ENCODE measurements around the gene DAAM1. TPM values are rescaled to one million over a fixed set of nuclear protein-coding genes. Genes with fewer than 3 reads are reported as not detected.

DAAM1 gene
- total and polyA plus RNA-seq, 10 donors: 8.3 to 76.1 (median 35.2) TPM

DNA sequence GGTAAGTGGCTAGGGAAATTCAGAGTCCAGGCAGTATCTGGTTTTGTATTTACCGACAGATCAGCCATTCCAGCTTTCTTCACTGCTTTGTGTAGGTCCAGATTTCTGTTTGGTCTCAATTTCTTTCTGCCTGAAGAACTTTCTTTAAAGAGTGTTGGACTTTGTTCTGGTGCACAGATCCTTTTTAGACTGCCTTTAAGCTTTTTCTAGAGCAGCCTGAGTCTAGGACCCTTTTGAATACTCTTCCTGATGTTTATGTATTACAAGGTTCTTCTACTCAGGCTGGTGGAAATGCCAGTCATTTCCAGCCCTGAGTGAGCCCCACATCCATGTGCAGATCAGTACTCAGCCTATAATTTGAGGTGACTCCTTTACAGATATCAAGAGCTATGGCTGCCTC lies 54.7 kb downstream of the DAAM1 start:
- no peaks in the 10 kb centered on the region for H3K9me3 ChIP-seq
- WGBS, 5 donors: 87 to 100% (median 98%) methylated on average over 1 of the region's 1 CpG
- TF ChIP-seq POLR2A (IDR thresholded peaks at IDR 0.05) (no peak), POLR2AphosphoS5 (IDR thresholded peaks at IDR 0.05) (no peak)
- TF ChIP-seq, protein P1, sequence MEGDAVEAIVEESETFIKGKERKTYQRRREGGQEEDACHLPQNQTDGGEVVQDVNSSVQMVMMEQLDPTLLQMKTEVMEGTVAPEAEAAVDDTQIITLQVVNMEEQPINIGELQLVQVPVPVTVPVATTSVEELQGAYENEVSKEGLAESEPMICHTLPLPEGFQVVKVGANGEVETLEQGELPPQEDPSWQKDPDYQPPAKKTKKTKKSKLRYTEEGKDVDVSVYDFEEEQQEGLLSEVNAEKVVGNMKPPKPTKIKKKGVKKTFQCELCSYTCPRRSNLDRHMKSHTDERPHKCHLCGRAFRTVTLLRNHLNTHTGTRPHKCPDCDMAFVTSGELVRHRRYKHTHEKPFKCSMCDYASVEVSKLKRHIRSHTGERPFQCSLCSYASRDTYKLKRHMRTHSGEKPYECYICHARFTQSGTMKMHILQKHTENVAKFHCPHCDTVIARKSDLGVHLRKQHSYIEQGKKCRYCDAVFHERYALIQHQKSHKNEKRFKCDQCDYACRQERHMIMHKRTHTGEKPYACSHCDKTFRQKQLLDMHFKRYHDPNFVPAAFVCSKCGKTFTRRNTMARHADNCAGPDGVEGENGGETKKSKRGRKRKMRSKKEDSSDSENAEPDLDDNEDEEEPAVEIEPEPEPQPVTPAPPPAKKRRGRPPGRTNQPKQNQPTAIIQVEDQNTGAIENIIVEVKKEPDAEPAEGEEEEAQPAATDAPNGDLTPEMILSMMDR (IDR thresholded peaks at IDR 0.05 in 8 of 11, conservative IDR thresholded peaks at IDR 0.05 in 3 of 11): no peak
- H3K4me3 ChIP-seq: no peak overlapping the region
- no peak overlapping the region for H3K27ac ChIP-seq
- H3K4me1 ChIP-seq: peaks cover 0 to 39% (median 3%) of the 10 kb centered on the region in 6 donors
- H3K27me3 ChIP-seq (replicated peaks in 1 of 7): no peaks in the 10 kb centered on the region
- H3K36me3 ChIP-seq: no peaks in the 10 kb centered on the region
- DNase-seq: no peak
- intact Hi-C loops (cut with DNase I; ENCODE audit: low total_unique reads): no loop called here

DNA sequence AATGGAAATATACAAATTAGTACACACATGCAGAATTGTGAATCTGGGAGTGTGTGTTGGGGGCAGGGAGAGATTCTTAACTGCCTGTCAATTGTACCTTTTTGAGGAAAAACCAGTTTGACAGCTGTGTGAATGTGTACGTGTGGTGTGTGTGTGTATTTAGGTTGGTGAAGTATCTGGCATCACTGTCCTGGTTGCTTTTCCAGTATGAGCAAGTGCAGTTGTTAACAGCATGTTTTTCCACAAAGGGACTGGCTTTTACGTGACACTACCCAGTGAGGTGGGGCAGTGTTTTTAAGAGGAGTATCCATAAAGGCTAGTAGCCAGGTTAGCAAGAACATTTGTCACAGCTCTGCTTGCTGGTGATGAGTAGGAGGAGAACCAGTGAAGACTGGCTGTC lies 56.1 kb downstream of the DAAM1 start:
- H3K27me3 ChIP-seq (replicated peaks in 1 of 7): no peaks in the 10 kb centered on the region
- H3K4me1 ChIP-seq: peaks cover 0 to 35% (median 3%) of the 10 kb centered on the region in 6 donors
- no peak for TF ChIP-seq POLR2AphosphoS5 (IDR thresholded peaks at IDR 0.05)
- TF ChIP-seq, protein P1 (IDR thresholded peaks at IDR 0.05 in 8 of 11, conservative IDR thresholded peaks at IDR 0.05 in 3 of 11): no peak
- TF ChIP-seq POLR2A (IDR thresholded peaks at IDR 0.05): no peak
- H3K36me3 ChIP-seq: no peaks in the 10 kb centered on the region
- intact Hi-C loops (cut with DNase I; ENCODE audit: low total_unique reads): no loop called here
- no peak for DNase-seq
- WGBS, 5 donors: 82 to 100% (median 92%) methylated on average over 2 of the region's 2 CpGs
- no peaks in the 10 kb centered on the region for H3K9me3 ChIP-seq
- H3K27ac ChIP-seq: no peak overlapping the region
- no peak overlapping the region for H3K4me3 ChIP-seq

DNA sequence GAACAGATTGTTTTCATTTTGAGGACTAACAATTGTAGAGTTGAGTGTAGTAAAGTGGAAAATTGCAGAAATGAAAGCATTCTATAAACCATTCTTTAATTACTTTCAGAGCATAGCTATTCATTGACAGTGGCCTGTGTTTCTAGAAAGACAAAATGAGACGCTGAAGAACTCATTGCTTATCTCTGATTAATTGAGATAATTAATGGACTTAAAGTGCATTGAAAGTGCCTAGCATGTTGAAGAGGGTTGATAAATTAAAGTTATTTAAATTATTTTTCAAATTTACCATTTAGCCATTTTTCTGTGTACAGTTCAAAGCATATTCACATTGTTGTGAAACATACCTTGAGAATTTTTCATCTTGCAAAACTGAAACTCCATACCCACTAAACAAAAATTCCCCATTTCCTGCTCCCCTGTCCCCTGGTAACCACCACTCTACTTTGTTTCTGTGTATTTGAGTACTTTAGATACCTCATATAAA lies 57.4 kb downstream of the DAAM1 start:
- no peak overlapping the region for H3K4me3 ChIP-seq
- peaks cover 0 to 29% (median 3%) of the 10 kb centered on the region in 6 donors for H3K4me1 ChIP-seq
- no peak for DNase-seq
- 61 to 75% (median 71%) methylated on average over 1 of the region's 1 CpG for WGBS, 5 donors
- no peaks in the 10 kb centered on the region for H3K27me3 ChIP-seq (replicated peaks in 1 of 7)
- peak overlapping the region in 1 of 8 donors; percentile 12 for H3K27ac ChIP-seq
- intact Hi-C loops (cut with DNase I; ENCODE audit: low total_unique reads): no loop called here
- H3K9me3 ChIP-seq: no peaks in the 10 kb centered on the region
- H3K36me3 ChIP-seq: no peaks in the 10 kb centered on the region
- TF ChIP-seq, protein P1 (IDR thresholded peaks at IDR 0.05 in 8 of 11, conservative IDR thresholded peaks at IDR 0.05 in 3 of 11): no peak
- TF ChIP-seq POLR2AphosphoS5 (IDR thresholded peaks at IDR 0.05) (no peak), POLR2A (IDR thresholded peaks at IDR 0.05) (no peak)

DNA sequence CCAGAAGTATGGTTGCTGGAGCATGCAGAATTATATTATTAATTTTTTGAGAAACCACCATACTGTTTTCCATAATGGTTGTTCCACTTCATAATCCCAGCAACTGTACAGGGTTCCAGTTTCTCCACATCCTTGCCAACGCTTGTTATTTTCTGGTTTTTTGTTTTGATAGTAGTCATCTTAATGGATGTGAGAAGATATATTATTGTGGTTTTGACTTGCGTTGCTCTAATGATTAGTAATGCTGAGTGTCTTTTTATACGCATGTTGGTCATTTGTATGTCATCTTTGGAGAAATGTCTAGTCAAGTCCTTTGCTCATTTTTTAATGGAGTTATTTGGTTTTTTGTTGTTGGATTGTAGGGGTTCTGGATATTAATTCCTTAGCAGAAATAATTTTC lies 58.1 kb downstream of the DAAM1 start:
- no peaks in the 10 kb centered on the region for H3K36me3 ChIP-seq
- DNase-seq: no peak
- WGBS, 5 donors: 72 to 97% (median 78%) methylated on average over 3 of the region's 3 CpGs
- intact Hi-C loops (cut with DNase I; ENCODE audit: low total_unique reads): no loop called here
- H3K27ac ChIP-seq: no peak overlapping the region
- peaks cover 0 to 22% (median 3%) of the 10 kb centered on the region in 6 donors for H3K4me1 ChIP-seq
- H3K4me3 ChIP-seq: no peak overlapping the region
- TF ChIP-seq POLR2A (IDR thresholded peaks at IDR 0.05) (no peak), POLR2AphosphoS5 (IDR thresholded peaks at IDR 0.05) (no peak)
- TF ChIP-seq, protein P1 (IDR thresholded peaks at IDR 0.05 in 8 of 11, conservative IDR thresholded peaks at IDR 0.05 in 3 of 11): no peak
- no peaks in the 10 kb centered on the region for H3K27me3 ChIP-seq (replicated peaks in 1 of 7)
- H3K9me3 ChIP-seq: no peaks in the 10 kb centered on the region

All from spleen (tissue), 11 donors.